Stimulated activated CD8-positive, alpha-beta memory T cell treated with anti-CD3 and anti-CD28 coated beads, Interleukin-7, amount 100 ng/mL, for 24 hours (primary cell): ENCODE measurements around the gene CPXM2.

Experiments
- DNase-seq: peaks from one replicate; pipeline ENCODE4 v3.0.0-alpha.2; 2020; ENCODE audit warnings: low read depth

Gene CPXM2

GRCh38 chr10:123904834-123905409 lies 13.3 kb upstream of the CPXM2 start:
- no peak for DNase-seq

- DNase-seq = no peak
These were observed 12.0 kb upstream of the CPXM2 start for GRCh38 chr10:123903621-123904020.

- DNase-seq = no peak
These were observed 10.0 kb upstream of the CPXM2 start for GRCh38 chr10:123901621-123902020.

GRCh38 chr10:123897146-123897545 lies 5.5 kb upstream of the CPXM2 start:
- DNase-seq = no peak

GRCh38 chr10:123896246-123896927 lies 4.8 kb upstream of the CPXM2 start:
- DNase-seq = no peak

GRCh38 chr10:123893651-123894050 lies 2.0 kb upstream of the CPXM2 start:
- no peak for DNase-seq

- no peak for DNase-seq
These were observed 857 bp downstream of the CPXM2 start for GRCh38 chr10:123890756-123891143.

- no peak for DNase-seq
These were observed 1.4 kb downstream of the CPXM2 start for GRCh38 chr10:123890226-123890625.

- DNase-seq = no peak
These were observed 1.8 kb downstream of the CPXM2 start for GRCh38 chr10:123889821-123890220.

GRCh38 chr10:123888751-123889150 lies 2.9 kb downstream of the CPXM2 start:
- DNase-seq = no peak

- DNase-seq = no peak
These were observed 3.4 kb downstream of the CPXM2 start for GRCh38 chr10:123888256-123888655.

- no peak for DNase-seq
These were observed 5.3 kb downstream of the CPXM2 start for GRCh38 chr10:123886292-123886691.

- DNase-seq = no peak
These were observed 6.0 kb downstream of the CPXM2 start for GRCh38 chr10:123885406-123886170.

GRCh38 chr10:123884907-123885381 lies 6.7 kb downstream of the CPXM2 start:
- DNase-seq = no peak

GRCh38 chr10:123884351-123884906 lies 7.2 kb downstream of the CPXM2 start:
- DNase-seq = no peak

- no peak for DNase-seq
These were observed 7.8 kb downstream of the CPXM2 start for GRCh38 chr10:123883673-123884320.

GRCh38 chr10:123882681-123883445 lies 8.7 kb downstream of the CPXM2 start:
- no peak for DNase-seq

GRCh38 chr10:123882177-123882576 lies 9.4 kb downstream of the CPXM2 start:
- no peak for DNase-seq

- DNase-seq = no peak
These were observed 11.9 kb downstream of the CPXM2 start for GRCh38 chr10:123879606-123880257.

GRCh38 chr10:123878666-123879303 lies 12.8 kb downstream of the CPXM2 start:
- DNase-seq = no peak

GRCh38 chr10:123870260-123870659 lies 21.3 kb downstream of the CPXM2 start:
- DNase-seq = no peak
